WTC11 (cell line): ENCODE data around the gene CNTNAP2. TPM values are rescaled to one million over a fixed set of nuclear protein-coding genes. Genes with fewer than 3 reads are reported as not detected.

Experiments
- ATAC-seq: fragments of 200-7000 bp; cut with Tn5 transposase; 2 replicates; pipeline ENCODE4 v1.10.0; 2021; ENCODE audit warnings: mild to moderate bottlenecking, moderate library complexity
- CTCF ChIA-PET: fragments of 300-600 bp; sonication (Branson Sonifier 250); formaldehyde crosslinking; loops from one replicate; lab custom pipeline; 2021; ENCODE audit warnings: antibody characterized with exemption; lab: Charles Lee
- POLR2A ChIA-PET: fragments of 350-600 bp; sonication (Branson Sonifier 250); formaldehyde crosslinking; loops from one replicate; lab custom pipeline; 2021; ENCODE audit warnings: antibody characterized with exemption; lab: Charles Lee
- DNase-seq: peaks from one replicate; pipeline ENCODE4 v3.0.0; 2021; ENCODE audit warnings: low spot score
- H3K27ac Mint-ChIP-seq: 2 replicates; pipeline ENCODE4 v1.8.0; 2021; ENCODE audit warnings: mixed read lengths
- H3K27me3 Mint-ChIP-seq: 2 replicates; pipeline ENCODE4 v1.8.0; 2021; ENCODE audit warnings: low read depth, mild to moderate bottlenecking, moderate library complexity, mixed read lengths
- H3K36me3 Mint-ChIP-seq: 2 replicates; pipeline ENCODE4 v1.8.0; 2021; ENCODE audit warnings: mixed read lengths
- H3K4me1 Mint-ChIP-seq: 2 replicates; pipeline ENCODE4 v1.8.0; 2022; ENCODE audit warnings: mixed read lengths
- H3K4me3 Mint-ChIP-seq: 2 replicates; pipeline ENCODE4 v1.8.0; 2021; ENCODE audit warnings: mild to moderate bottlenecking, moderate library complexity, mixed read lengths
- H3K9me3 Mint-ChIP-seq: 2 replicates; pipeline ENCODE4 v1.8.0; 2021; ENCODE audit warnings: mixed read lengths
- AR ChIP-seq: fragments of 250-450 bp; sonication (Bioruptor Pico); IDR thresholded peaks from 2 replicates; pipeline ENCODE4 v1.9.0; 2021; ENCODE audit warnings: mild to moderate bottlenecking
- ATF1 ChIP-seq: sonication (generic); formaldehyde crosslinking; IDR thresholded peaks from 2 replicates; pipeline ENCODE4 v1.8.1; 2023; ENCODE audit warnings: mild to moderate bottlenecking, moderate library complexity, missing genetic modification reagents
- CREB1 ChIP-seq: sonication (generic); formaldehyde crosslinking; IDR thresholded peaks from 2 replicates; pipeline ENCODE4 v1.8.0; 2023; ENCODE audit warnings: mild to moderate bottlenecking, missing genetic modification reagents
- ESRRA ChIP-seq: sonication (generic); formaldehyde crosslinking; IDR thresholded peaks from 2 replicates; pipeline ENCODE4 v1.8.1; 2022; ENCODE audit warnings: mild to moderate bottlenecking, missing genetic modification reagents, borderline replicate concordance
- JAZF1 ChIP-seq: fragments of 250-450 bp; sonication (Bioruptor Pico); IDR thresholded peaks from 2 replicates; pipeline ENCODE4 v1.9.0; 2021; ENCODE audit warnings: moderate library complexity, mild to moderate bottlenecking, inconsistent platforms
- MAX ChIP-seq: sonication (generic); formaldehyde crosslinking; IDR thresholded peaks from 2 replicates; pipeline ENCODE4 v1.8.0; 2022; ENCODE audit warnings: mild to moderate bottlenecking, missing genetic modification reagents
- MYBL2 ChIP-seq: sonication (generic); formaldehyde crosslinking; IDR thresholded peaks from 2 replicates; pipeline ENCODE4 v1.8.1; 2023; ENCODE audit warnings: mild to moderate bottlenecking, moderate library complexity, missing genetic modification reagents
- NFYB ChIP-seq: sonication (generic); formaldehyde crosslinking; conservative IDR thresholded peaks from 2 replicates; pipeline ENCODE4 v1.8.0; 2022; ENCODE audit warnings: low read depth, missing genetic modification reagents
- RORB ChIP-seq: fragments of 250-450 bp; sonication (Bioruptor Pico); IDR thresholded peaks from 2 replicates; pipeline ENCODE4 v1.9.0; 2021; ENCODE audit warnings: mild to moderate bottlenecking
- ZNF423 ChIP-seq: fragments of 250-450 bp; sonication (Bioruptor Pico); IDR thresholded peaks from 2 replicates; pipeline ENCODE4 v2.1.2; 2022; ENCODE audit warnings: mild to moderate bottlenecking, moderate library complexity
- total RNA-seq: library from RNA; stranded (reverse); gene quantifications from 3 replicates; pipeline ENCODE4 v1.2.3, GENCODE V29; 2021
- TF ChIP-seq, protein P1 (sequence below): fragments of 250-450 bp; sonication (Bioruptor Pico); conservative IDR thresholded peaks from 2 replicates; pipeline ENCODE4 v1.9.0; 2021; ENCODE audit warnings: mild to moderate bottlenecking
- TF ChIP-seq, protein P2 (sequence below): sonication (generic); formaldehyde crosslinking; IDR thresholded peaks from 2 replicates; pipeline ENCODE4 v1.8.0; 2022; ENCODE audit warnings: mild to moderate bottlenecking, missing genetic modification reagents
- TF ChIP-seq, protein P3 (sequence below): sonication (generic); formaldehyde crosslinking; IDR thresholded peaks from 2 replicates; pipeline ENCODE4 v1.8.1; 2022; ENCODE audit warnings: missing genetic modification reagents, borderline replicate concordance
- TF ChIP-seq, protein P4 (sequence below): sonication (generic); formaldehyde crosslinking; IDR thresholded peaks from 2 replicates; pipeline ENCODE4 v1.8.0; 2023; ENCODE audit warnings: missing genetic modification reagents, mild to moderate bottlenecking, borderline replicate concordance
- TF ChIP-seq, protein P5 (sequence below): sonication (generic); formaldehyde crosslinking; IDR thresholded peaks from 2 replicates; pipeline ENCODE4 v1.8.1; 2023; ENCODE audit warnings: mild to moderate bottlenecking, missing genetic modification reagents
- TF ChIP-seq, protein P6 (sequence below): sonication (generic); formaldehyde crosslinking; IDR thresholded peaks from 2 replicates; pipeline ENCODE4 v1.8.1; 2022; ENCODE audit warnings: mild to moderate bottlenecking, missing genetic modification reagents, moderate library complexity, borderline replicate concordance

The CNTNAP2 gene
- total RNA-seq, 1 experiment from 2014 or later: 63.8 TPM

GRCh38 chr7:148185041-148185440 lies 2068.4 kb downstream of the CNTNAP2 start:
- H3K27ac Mint-ChIP-seq: no peak overlapping the region; the same call in 1 of the 2 replicates

More at GRCh38 chr7:148185041-148185440, 2068.4 kb downstream of the CNTNAP2 start:
- no peaks in the 10 kb centered on the region for H3K36me3 Mint-ChIP-seq
- ATAC-seq (no peak), DNase-seq (no peak)
- H3K27me3 Mint-ChIP-seq: no peaks in the 10 kb centered on the region
- ChIA-PET POLR2A (no interaction called here), CTCF (no interaction called here)
- TF ChIP-seq, protein P1, sequence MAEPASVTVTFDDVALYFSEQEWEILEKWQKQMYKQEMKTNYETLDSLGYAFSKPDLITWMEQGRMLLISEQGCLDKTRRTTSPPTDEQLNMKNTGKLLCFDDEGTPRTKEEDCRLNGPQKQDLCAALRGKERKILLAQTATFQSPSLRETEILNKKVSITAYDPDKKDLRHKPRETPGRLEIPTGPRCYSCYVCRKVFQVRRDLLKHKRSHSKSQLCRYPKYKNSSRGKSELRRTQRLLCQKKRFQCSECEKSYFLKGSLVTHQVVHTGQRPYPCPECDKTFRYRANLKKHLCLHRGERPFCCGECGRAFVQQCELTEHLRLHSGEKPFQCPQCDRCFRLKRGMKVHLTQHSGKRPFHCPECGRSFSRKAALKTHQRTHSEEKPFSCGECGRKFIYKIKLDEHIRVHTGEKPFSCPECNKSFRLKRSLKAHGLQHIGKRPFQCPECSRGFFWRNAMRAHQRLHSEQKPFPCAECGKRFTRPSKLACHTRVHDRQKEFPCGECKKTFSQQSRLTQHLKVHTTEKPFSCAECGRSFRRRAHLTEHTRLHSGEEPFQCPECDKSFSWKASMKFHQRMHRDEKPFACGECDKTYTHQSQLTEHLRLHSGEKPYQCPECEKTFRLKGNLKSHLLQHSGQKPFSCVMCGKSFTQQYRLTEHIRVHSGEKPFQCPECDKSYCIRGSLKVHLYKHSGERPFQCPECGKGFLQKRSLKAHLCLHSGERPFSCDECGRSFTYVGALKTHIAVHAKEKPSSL (CRISPR knock-in tag): no peak
- TF ChIP-seq JAZF1 (CRISPR knock-in tag) (no peak), RORB (no peak), AR (CRISPR knock-in tag) (no peak), ZNF423 (no peak), NFYB (no peak), ATF1 (CRISPR knock-in tag) (no peak), MYBL2 (CRISPR knock-in tag) (no peak), ESRRA (CRISPR knock-in tag) (no peak), CREB1 (no peak), MAX (CRISPR knock-in tag) (no peak)
- TF ChIP-seq, protein P2, sequence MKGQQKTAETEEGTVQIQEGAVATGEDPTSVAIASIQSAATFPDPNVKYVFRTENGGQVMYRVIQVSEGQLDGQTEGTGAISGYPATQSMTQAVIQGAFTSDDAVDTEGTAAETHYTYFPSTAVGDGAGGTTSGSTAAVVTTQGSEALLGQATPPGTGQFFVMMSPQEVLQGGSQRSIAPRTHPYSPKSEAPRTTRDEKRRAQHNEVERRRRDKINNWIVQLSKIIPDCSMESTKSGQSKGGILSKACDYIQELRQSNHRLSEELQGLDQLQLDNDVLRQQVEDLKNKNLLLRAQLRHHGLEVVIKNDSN (CRISPR knock-in tag): no peak
- TF ChIP-seq, protein P3, sequence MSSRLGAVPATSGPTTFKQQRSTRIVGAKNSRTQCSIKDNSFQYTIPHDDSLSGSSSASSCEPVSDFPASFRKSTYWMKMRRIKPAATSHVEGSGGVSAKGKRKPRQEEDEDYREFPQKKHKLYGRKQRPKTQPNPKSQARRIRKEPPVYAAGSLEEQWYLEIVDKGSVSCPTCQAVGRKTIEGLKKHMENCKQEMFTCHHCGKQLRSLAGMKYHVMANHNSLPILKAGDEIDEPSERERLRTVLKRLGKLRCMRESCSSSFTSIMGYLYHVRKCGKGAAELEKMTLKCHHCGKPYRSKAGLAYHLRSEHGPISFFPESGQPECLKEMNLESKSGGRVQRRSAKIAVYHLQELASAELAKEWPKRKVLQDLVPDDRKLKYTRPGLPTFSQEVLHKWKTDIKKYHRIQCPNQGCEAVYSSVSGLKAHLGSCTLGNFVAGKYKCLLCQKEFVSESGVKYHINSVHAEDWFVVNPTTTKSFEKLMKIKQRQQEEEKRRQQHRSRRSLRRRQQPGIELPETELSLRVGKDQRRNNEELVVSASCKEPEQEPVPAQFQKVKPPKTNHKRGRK (CRISPR knock-in tag): no peak
- TF ChIP-seq, protein P4, sequence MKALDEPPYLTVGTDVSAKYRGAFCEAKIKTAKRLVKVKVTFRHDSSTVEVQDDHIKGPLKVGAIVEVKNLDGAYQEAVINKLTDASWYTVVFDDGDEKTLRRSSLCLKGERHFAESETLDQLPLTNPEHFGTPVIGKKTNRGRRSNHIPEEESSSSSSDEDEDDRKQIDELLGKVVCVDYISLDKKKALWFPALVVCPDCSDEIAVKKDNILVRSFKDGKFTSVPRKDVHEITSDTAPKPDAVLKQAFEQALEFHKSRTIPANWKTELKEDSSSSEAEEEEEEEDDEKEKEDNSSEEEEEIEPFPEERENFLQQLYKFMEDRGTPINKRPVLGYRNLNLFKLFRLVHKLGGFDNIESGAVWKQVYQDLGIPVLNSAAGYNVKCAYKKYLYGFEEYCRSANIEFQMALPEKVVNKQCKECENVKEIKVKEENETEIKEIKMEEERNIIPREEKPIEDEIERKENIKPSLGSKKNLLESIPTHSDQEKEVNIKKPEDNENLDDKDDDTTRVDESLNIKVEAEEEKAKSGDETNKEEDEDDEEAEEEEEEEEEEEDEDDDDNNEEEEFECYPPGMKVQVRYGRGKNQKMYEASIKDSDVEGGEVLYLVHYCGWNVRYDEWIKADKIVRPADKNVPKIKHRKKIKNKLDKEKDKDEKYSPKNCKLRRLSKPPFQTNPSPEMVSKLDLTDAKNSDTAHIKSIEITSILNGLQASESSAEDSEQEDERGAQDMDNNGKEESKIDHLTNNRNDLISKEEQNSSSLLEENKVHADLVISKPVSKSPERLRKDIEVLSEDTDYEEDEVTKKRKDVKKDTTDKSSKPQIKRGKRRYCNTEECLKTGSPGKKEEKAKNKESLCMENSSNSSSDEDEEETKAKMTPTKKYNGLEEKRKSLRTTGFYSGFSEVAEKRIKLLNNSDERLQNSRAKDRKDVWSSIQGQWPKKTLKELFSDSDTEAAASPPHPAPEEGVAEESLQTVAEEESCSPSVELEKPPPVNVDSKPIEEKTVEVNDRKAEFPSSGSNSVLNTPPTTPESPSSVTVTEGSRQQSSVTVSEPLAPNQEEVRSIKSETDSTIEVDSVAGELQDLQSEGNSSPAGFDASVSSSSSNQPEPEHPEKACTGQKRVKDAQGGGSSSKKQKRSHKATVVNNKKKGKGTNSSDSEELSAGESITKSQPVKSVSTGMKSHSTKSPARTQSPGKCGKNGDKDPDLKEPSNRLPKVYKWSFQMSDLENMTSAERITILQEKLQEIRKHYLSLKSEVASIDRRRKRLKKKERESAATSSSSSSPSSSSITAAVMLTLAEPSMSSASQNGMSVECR (CRISPR knock-in tag): no peak
- TF ChIP-seq, protein P5, sequence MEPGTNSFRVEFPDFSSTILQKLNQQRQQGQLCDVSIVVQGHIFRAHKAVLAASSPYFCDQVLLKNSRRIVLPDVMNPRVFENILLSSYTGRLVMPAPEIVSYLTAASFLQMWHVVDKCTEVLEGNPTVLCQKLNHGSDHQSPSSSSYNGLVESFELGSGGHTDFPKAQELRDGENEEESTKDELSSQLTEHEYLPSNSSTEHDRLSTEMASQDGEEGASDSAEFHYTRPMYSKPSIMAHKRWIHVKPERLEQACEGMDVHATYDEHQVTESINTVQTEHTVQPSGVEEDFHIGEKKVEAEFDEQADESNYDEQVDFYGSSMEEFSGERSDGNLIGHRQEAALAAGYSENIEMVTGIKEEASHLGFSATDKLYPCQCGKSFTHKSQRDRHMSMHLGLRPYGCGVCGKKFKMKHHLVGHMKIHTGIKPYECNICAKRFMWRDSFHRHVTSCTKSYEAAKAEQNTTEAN (CRISPR knock-in tag): no peak
- TF ChIP-seq, protein P6, sequence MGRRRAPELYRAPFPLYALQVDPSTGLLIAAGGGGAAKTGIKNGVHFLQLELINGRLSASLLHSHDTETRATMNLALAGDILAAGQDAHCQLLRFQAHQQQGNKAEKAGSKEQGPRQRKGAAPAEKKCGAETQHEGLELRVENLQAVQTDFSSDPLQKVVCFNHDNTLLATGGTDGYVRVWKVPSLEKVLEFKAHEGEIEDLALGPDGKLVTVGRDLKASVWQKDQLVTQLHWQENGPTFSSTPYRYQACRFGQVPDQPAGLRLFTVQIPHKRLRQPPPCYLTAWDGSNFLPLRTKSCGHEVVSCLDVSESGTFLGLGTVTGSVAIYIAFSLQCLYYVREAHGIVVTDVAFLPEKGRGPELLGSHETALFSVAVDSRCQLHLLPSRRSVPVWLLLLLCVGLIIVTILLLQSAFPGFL: no peak
- H3K4me1 Mint-ChIP-seq: peaks cover 2% of the 10 kb centered on the region
- H3K9me3 Mint-ChIP-seq: no peaks in the 10 kb centered on the region
- H3K4me3 Mint-ChIP-seq: no peak overlapping the region
